ENCODE data around the gene DISC1.

The DISC1 gene

DNA sequence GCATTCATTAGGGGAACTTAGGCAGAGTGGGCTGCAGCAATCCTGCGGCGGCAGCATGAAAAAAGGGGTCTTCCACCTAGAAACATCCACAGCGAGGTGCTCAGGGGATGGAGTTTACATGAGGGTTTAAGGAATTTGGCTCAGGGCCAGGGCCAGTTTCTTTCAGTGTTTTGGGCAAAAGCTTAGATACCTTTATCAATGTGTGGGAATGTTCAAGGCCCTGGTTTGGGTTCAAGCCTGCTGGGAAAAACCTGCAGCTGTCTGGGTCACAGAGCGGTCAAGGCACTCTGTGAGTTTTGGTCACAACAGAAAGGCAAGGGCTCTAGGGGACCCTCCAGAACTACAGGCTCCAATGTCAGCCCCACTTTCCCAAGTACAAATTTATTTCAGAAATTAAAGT lies 230.3 kb downstream of the DISC1 start:
- H2BK5ac ChIP-seq (ENCODE audit: low read length) = no peak overlapping the region
- no peak overlapping the region for H2AK5ac ChIP-seq (ENCODE audit: low read depth, low read length)
- no peaks in the 10 kb centered on the region for H3K36me3 ChIP-seq (replicated peaks in 1 of 2; ENCODE audit: control insufficient read depth in 2 of 2, insufficient read depth in 2 of 2, low read length in 2 of 2)
- no peak overlapping the region for H4K91ac ChIP-seq (ENCODE audit: low read depth, low read length, poor library complexity)
- no peak overlapping the region for H3K18ac ChIP-seq (ENCODE audit: low read length)
- H4K8ac ChIP-seq (ENCODE audit: low read depth, low read length) = no peak overlapping the region
- no peak overlapping the region for H2BK15ac ChIP-seq (ENCODE audit: low read length)
- no CpG with 5 or more reads among the region's 4 CpGs for WGBS, 2 donors (ENCODE audit: extremely low coverage in 2 of 2, insufficient read length in 2 of 2, insufficient replicate concordance in 1 of 2)
- H3K4me2 ChIP-seq (ENCODE audit: insufficient read depth, low read length, poor library complexity, severe bottlenecking) = no peak overlapping the region
- H3K79me1 ChIP-seq (ENCODE audit: low read depth, low read length) = no peaks in the 10 kb centered on the region
- peaks cover 1 to 3% of the 10 kb centered on the region in 2 donors for H3K4me1 ChIP-seq (ENCODE audit: control insufficient read depth in 2 of 2, insufficient read depth in 1 of 2, low read depth in 1 of 2, low read length in 2 of 2)
- no peak overlapping the region for H3K9ac ChIP-seq (ENCODE audit: low read depth, low read length, poor library complexity)
- no peak overlapping the region for H3K27ac ChIP-seq (replicated peaks; ENCODE audit: low read length)
- H2AFZ ChIP-seq (ENCODE audit: low read length) = peak overlapping the region; percentile 51
- no peak overlapping the region for H3K4me3 ChIP-seq (ENCODE audit: low read length in 2 of 2)
- DNase-seq (ENCODE audit: low spot score) = no peak
- H2BK12ac ChIP-seq (ENCODE audit: low read length) = no peak overlapping the region
- H2BK120ac ChIP-seq (ENCODE audit: low read depth, low read length) = no peak overlapping the region
- H3K9me3 ChIP-seq (replicated peaks in 1 of 2; ENCODE audit: control insufficient read depth in 2 of 2, insufficient read depth in 1 of 2, low read depth in 1 of 2, low read length in 2 of 2) = peaks cover 0 to 10% of the 10 kb centered on the region in 2 donors
- H3K14ac ChIP-seq (ENCODE audit: low read length) = no peak overlapping the region
- H3K27me3 ChIP-seq (ENCODE audit: control insufficient read depth in 3 of 3, insufficient read depth in 3 of 3, low read depth in 1 of 3, low read length in 3 of 3) = no peaks in the 10 kb centered on the region
- no peak overlapping the region for H3K4ac ChIP-seq (ENCODE audit: low read length)
- H3K23ac ChIP-seq (ENCODE audit: low read depth, low read length, poor library complexity) = no peak overlapping the region

DNA sequence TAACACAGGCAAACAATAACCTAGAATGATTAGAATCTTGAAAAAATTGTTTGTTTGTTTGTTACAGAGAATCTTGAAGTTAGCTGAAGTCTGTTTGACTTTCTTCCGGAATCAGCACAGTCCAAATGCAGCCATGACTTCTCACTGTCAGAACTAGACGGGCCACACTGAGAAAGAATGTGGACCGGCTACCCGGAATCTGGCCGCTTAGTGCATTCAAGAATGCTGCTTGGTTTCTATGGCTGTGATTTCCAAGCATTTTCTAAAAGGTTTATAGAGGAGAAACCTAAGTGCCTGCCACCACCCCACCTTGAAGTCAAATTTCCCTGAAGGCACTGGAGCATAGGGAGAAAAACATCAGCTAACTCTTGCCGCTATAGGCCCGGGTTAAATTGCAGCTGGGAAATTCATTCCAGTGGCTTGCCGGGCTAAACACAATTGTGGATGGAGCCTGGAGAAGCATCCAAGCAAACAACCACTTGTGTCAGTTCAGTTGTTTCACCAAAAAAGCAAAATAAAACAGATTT lies 231.1 kb downstream of the DISC1 start:
- no peak overlapping the region for H3K27ac ChIP-seq (replicated peaks; ENCODE audit: low read length)
- no peak overlapping the region for H2BK5ac ChIP-seq (ENCODE audit: low read length)
- no peak for DNase-seq (ENCODE audit: low spot score)
- H3K27me3 ChIP-seq (ENCODE audit: control insufficient read depth in 3 of 3, insufficient read depth in 3 of 3, low read depth in 1 of 3, low read length in 3 of 3) = no peaks in the 10 kb centered on the region
- H2BK12ac ChIP-seq (ENCODE audit: low read length) = no peak overlapping the region
- H3K4ac ChIP-seq (ENCODE audit: low read length) = no peak overlapping the region
- no peaks in the 10 kb centered on the region for H3K36me3 ChIP-seq (replicated peaks in 1 of 2; ENCODE audit: control insufficient read depth in 2 of 2, insufficient read depth in 2 of 2, low read length in 2 of 2)
- no peak overlapping the region for H3K23ac ChIP-seq (ENCODE audit: low read depth, low read length, poor library complexity)
- no peak overlapping the region for H3K9ac ChIP-seq (ENCODE audit: low read depth, low read length, poor library complexity)
- no peak overlapping the region for H3K4me3 ChIP-seq (ENCODE audit: low read length in 2 of 2)
- H3K4me2 ChIP-seq (ENCODE audit: insufficient read depth, low read length, poor library complexity, severe bottlenecking) = no peak overlapping the region
- H3K79me1 ChIP-seq (ENCODE audit: low read depth, low read length) = no peaks in the 10 kb centered on the region
- WGBS, 2 donors (ENCODE audit: extremely low coverage in 2 of 2, insufficient read length in 2 of 2, insufficient replicate concordance in 1 of 2) = no CpG with 5 or more reads among the region's 8 CpGs
- no peak overlapping the region for H3K18ac ChIP-seq (ENCODE audit: low read length)
- H3K9me3 ChIP-seq (replicated peaks in 1 of 2; ENCODE audit: control insufficient read depth in 2 of 2, insufficient read depth in 1 of 2, low read depth in 1 of 2, low read length in 2 of 2) = peaks cover 0 to 10% of the 10 kb centered on the region in 2 donors
- H2AK5ac ChIP-seq (ENCODE audit: low read depth, low read length) = no peak overlapping the region
- H4K8ac ChIP-seq (ENCODE audit: low read depth, low read length) = no peak overlapping the region
- H2AFZ ChIP-seq (ENCODE audit: low read length) = no peak overlapping the region
- H3K4me1 ChIP-seq (ENCODE audit: control insufficient read depth in 2 of 2, insufficient read depth in 1 of 2, low read depth in 1 of 2, low read length in 2 of 2) = peaks cover 1 to 7% of the 10 kb centered on the region in 2 donors
- H2BK15ac ChIP-seq (ENCODE audit: low read length) = no peak overlapping the region
- no peak overlapping the region for H4K91ac ChIP-seq (ENCODE audit: low read depth, low read length, poor library complexity)
- H2BK120ac ChIP-seq (ENCODE audit: low read depth, low read length) = no peak overlapping the region
- no peak overlapping the region for H3K14ac ChIP-seq (ENCODE audit: low read length)

DNA sequence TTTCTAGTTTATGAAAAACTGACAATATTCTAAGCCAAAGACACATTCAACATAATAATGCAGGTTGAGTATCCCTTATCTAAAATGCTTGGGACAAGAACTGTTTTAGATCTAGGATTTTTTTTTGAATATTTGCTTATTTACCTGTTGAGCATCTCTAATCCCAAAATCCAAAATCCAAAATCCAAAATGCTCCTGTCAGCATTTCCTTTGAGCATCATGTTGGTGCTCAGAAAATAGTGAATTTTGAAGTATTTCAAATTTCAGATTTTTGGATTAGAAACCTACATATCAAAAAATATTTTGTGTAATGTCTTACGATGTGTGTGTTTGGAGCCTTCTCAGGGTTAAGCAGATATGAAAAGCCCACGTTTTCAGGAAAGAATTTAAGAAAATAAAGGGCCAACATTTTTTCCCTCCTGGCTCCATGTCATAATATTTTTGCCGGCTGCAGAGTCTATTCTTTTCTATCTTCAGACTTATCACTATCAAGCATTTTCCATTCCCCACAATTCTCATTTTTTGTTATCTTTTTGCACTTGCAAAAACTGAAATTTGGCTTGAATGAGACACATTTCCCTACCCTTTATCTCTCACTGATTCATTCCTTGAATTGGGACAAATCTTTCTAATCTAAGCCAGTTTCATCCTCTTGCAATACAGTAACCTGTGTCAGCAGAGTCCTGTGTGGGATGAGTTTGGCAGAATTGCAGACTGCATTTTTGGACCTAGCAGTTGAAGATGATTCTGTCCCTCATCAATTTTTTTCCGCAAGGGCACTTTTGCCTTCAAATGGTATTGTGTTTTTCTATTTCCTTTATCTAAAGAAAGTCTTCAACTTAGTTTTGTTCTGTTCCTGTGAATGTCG lies 233.9 kb downstream of the DISC1 start:
- Histone ChIP-seq H3K4me2 (ENCODE audit: insufficient read depth, low read length, poor library complexity, severe bottlenecking) (no peak overlapping the region), H3K4ac (ENCODE audit: low read length) (no peak overlapping the region), H3K27me3 (ENCODE audit: control insufficient read depth in 3 of 3, insufficient read depth in 3 of 3, low read depth in 1 of 3, low read length in 3 of 3) (no peaks in the 10 kb centered on the region), H3K18ac (ENCODE audit: low read length) (no peak overlapping the region), H4K91ac (ENCODE audit: low read depth, low read length, poor library complexity) (no peak overlapping the region), H3K9ac (ENCODE audit: low read depth, low read length, poor library complexity) (no peak overlapping the region), H4K8ac (ENCODE audit: low read depth, low read length) (no peak overlapping the region), H2BK120ac (ENCODE audit: low read depth, low read length) (no peak overlapping the region), H3K23ac (ENCODE audit: low read depth, low read length, poor library complexity) (no peak overlapping the region), H3K4me1 (ENCODE audit: control insufficient read depth in 2 of 2, insufficient read depth in 1 of 2, low read depth in 1 of 2, low read length in 2 of 2) (peaks cover 1 to 9% of the 10 kb centered on the region in 2 donors), H2AFZ (ENCODE audit: low read length) (no peak overlapping the region), H3K27ac (replicated peaks; ENCODE audit: low read length) (no peak overlapping the region), H2BK15ac (ENCODE audit: low read length) (no peak overlapping the region), H3K36me3 (replicated peaks in 1 of 2; ENCODE audit: control insufficient read depth in 2 of 2, insufficient read depth in 2 of 2, low read length in 2 of 2) (no peaks in the 10 kb centered on the region), H3K9me3 (replicated peaks in 1 of 2; ENCODE audit: control insufficient read depth in 2 of 2, insufficient read depth in 1 of 2, low read depth in 1 of 2, low read length in 2 of 2) (peaks cover 0 to 10% of the 10 kb centered on the region in 2 donors), H2BK5ac (ENCODE audit: low read length) (no peak overlapping the region), H2BK12ac (ENCODE audit: low read length) (no peak overlapping the region), H2AK5ac (ENCODE audit: low read depth, low read length) (no peak overlapping the region), H3K14ac (ENCODE audit: low read length) (no peak overlapping the region), H3K79me1 (ENCODE audit: low read depth, low read length) (no peaks in the 10 kb centered on the region), H3K4me3 (ENCODE audit: low read length in 2 of 2) (no peak overlapping the region)
- no CpG with 5 or more reads among the region's 5 CpGs for WGBS, 2 donors (ENCODE audit: extremely low coverage in 2 of 2, insufficient read length in 2 of 2, insufficient replicate concordance in 1 of 2)
- DNase-seq (ENCODE audit: low spot score) = no peak

Data from neuronal stem cell (in vitro differentiated cells).